Brain microvascular endothelial cell (primary cell): ENCODE data around the gene TSPAN5.
"Not testable (repeated sequence)": the region's sequence is repeated elsewhere in the genome, so short reads cannot be mapped to it uniquely, and the experiment has no call there.

Experiments used
- DNase-seq: peaks from one replicate; pipeline ENCODE4 v3.0.0-alpha.2; 2020
- H3K27ac ChIP-seq: fragments of 250-450 bp; sonication (Bioruptor Pico); 2 replicates; pipeline ENCODE4 v1.5.1; 2020; ENCODE audit warnings: mild to moderate bottlenecking, moderate library complexity
- H3K27me3 ChIP-seq: fragments of 250-450 bp; sonication (Bioruptor Pico); replicated peaks from 2 replicates; pipeline ENCODE4 v1.5.1; 2020; ENCODE audit warnings: mild to moderate bottlenecking
- H3K36me3 ChIP-seq: fragments of 250-450 bp; sonication (Bioruptor Pico); replicated peaks from 2 replicates; pipeline ENCODE4 v1.5.1; 2020; ENCODE audit warnings: mild to moderate bottlenecking
- H3K4me3 ChIP-seq: 2 replicates; pipeline ENCODE4 v1.5.1; 2011; ENCODE audit warnings: low read depth, mild to moderate bottlenecking, control low read depth, low read length, moderate library complexity
- CTCF ChIP-seq: IDR thresholded peaks from 2 replicates; pipeline ENCODE4 v1.5.1; 2011; ENCODE audit warnings: low read depth, mild to moderate bottlenecking, moderate library complexity, low read length, control low read depth, inconsistent platforms; ENCODE audit errors: missing control alignments
- in situ Hi-C: cut with HindIII; loops from 2 replicates; pipeline ENCODE4 v1.10.0; 2017; ENCODE audit warnings: low sequenced_read_pairs, low pct_ligation_motif_present

The TSPAN5 gene

GRCh38 chr4:98466868-98467599 lies 191.4 kb downstream of the TSPAN5 start:
- no peaks in the 10 kb centered on the region for H3K27me3 ChIP-seq
- in situ Hi-C loops = no loop called here
- no peak for TF ChIP-seq CTCF
- no peak for DNase-seq
- H3K27ac ChIP-seq = no peak overlapping the region
- peaks cover 4% of the 10 kb centered on the region for H3K36me3 ChIP-seq
- H3K4me3 ChIP-seq = no peak overlapping the region

- Histone ChIP-seq H3K36me3 (no peaks in the 10 kb centered on the region), H3K27ac (no peak overlapping the region), H3K27me3 (no peaks in the 10 kb centered on the region), H3K4me3 (no peak overlapping the region)
- no peak for TF ChIP-seq CTCF
- no peak for DNase-seq
- in situ Hi-C loops = no loop called here
These were observed 195.9 kb downstream of the TSPAN5 start for GRCh38 chr4:98462487-98462886.

GRCh38 chr4:98461121-98461865 lies 197.1 kb downstream of the TSPAN5 start:
- H3K27me3 ChIP-seq, in situ Hi-C loops, H3K27ac ChIP-seq, H3K36me3 ChIP-seq, DNase-seq, H3K4me3 ChIP-seq: not testable (repeated sequence)

- H3K27me3 ChIP-seq, H3K4me3 ChIP-seq, in situ Hi-C loops, H3K36me3 ChIP-seq, H3K27ac ChIP-seq, DNase-seq: not testable (repeated sequence)
These were observed 201.0 kb downstream of the TSPAN5 start for GRCh38 chr4:98457422-98457821.

GRCh38 chr4:98452091-98452490 lies 206.3 kb downstream of the TSPAN5 start:
- DNase-seq = no peak
- Histone ChIP-seq H3K27ac (no peak overlapping the region), H3K27me3 (no peaks in the 10 kb centered on the region), H3K4me3 (no peak overlapping the region), H3K36me3 (no peaks in the 10 kb centered on the region)
- in situ Hi-C loops = no loop called here
- TF ChIP-seq CTCF = no peak

GRCh38 chr4:98448908-98449307 lies 209.5 kb downstream of the TSPAN5 start:
- no peak for DNase-seq
- Histone ChIP-seq H3K4me3 (no peak overlapping the region), H3K27me3 (no peaks in the 10 kb centered on the region), H3K27ac (no peak overlapping the region), H3K36me3 (no peaks in the 10 kb centered on the region)
- in situ Hi-C loops = no loop called here
- TF ChIP-seq CTCF = no peak
